NCI-H460 (cell line): ENCODE measurements around the gene DISC1. TPM values are rescaled to one million over a fixed set of nuclear protein-coding genes. Genes with fewer than 3 reads are reported as not detected.
"Not testable (repeated sequence)": the region's sequence is repeated elsewhere in the genome, so short reads cannot be mapped to it uniquely, and the experiment has no call there.

Experiments
- DNase-seq: peaks from one replicate; pipeline ENCODE4 v3.0.0-alpha.2; 2016; ENCODE audit warnings: low read depth; ENCODE audit errors: extremely low read depth
- total RNA-seq: library from RNA; depleted of rRNA; stranded (reverse); fragments of >200 nt; shearing (Covaris generic); gene quantifications from 2 replicates; pipeline ENCODE4 v1.2.3, GENCODE V29; 2014

Gene DISC1
- total RNA-seq, 1 experiment from 2014 or later: 1.3 TPM

DNA sequence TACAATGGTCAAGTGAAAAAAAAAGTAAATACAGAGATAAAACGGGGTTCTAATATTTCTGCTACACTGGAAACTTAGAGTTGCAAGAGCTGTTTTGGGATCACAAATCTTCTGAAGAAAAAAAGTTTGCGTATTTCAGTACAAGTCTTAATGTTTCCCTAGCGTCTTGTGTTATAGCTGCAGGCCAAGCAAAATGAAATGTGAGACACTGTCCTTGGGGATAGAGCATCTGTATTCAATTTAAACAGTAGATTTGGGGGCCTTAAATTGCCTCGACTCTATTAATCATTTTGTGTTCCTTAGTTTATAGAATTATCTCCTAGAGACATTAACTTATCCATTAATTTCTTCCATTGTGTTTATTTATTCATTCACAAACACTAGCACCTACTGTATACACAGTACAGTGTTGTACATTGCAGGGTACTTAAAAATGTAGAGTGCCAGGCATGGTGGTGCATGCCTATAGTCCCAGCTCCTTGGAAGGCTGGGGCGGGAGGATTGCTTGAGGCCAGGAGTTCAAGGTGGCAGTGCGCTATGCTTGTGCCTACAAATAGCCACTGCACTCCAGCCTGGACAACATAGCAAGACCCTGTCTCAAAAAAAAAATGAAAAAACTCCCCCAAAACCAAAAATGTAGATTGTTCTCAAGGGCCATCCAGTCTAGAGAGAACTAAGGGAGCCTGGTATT lies 7.9 kb downstream of the DISC1 start:
- no peak for DNase-seq

DNA sequence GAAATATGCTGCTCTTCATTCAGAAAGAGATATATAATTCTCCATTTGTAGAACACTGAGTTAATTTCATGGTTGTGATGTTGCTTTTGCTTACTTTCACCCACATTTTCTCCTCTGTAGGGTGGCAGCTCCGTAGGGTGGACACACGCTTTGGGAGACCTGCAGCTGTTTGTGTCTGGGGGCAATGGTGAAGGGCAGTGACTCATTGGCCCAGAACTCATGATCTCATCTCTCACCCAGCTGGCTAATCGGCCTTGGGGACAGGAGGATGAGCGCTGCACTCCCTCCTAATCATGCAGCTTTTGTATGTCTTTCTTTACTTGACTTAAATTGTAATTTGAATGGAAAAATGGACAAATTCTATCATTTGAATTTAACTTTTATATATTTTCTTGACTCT lies 9.6 kb downstream of the DISC1 start:
- DNase-seq: no peak

GRCh38 chr1:231636922-231637321 lies 10.3 kb downstream of the DISC1 start:
- DNase-seq: not testable (repeated sequence)

DNA sequence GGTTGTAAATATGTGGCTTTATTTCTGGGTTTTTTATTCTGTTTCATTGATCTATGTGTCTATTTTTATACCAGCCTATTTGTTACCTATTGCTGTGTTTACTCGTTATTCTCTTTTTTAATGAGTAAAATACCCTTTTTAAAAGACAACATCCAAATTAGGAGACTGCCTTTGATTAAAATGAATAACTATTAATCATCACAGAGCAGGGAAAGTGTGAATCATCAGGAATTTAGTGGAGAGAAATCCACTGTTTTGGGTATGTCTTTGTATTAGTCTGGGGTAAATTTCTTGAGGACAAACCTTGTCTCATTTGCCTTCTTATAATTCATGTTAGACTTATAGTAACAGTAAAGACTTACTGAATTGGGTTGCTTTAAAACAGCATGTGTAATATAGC lies 12.1 kb downstream of the DISC1 start:
- DNase-seq: no peak

GRCh38 chr1:231639819-231640218 lies 13.2 kb downstream of the DISC1 start:
- DNase-seq: no peak

DNA sequence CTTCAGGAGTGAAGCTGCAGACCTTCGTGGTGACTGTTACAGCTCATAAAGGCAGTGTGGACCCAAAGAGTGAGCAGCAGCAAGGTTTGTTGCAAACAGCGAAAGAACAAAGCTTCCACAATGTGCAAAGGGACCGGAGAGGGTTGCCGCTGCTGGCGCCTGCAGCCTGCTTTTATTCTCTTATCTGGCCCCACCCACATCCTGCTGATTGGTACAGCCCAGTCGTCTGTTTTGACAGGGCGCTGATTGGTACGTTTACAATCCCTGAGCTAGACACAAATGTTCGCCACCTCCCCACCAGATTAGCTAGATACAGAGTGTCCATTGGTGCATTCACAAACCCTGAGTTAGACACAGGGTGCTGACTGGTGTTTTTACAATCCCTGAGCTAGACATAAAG lies 14.9 kb downstream of the DISC1 start:
- not testable (repeated sequence) for DNase-seq

GRCh38 chr1:231642061-231642460 lies 15.5 kb downstream of the DISC1 start:
- DNase-seq: not testable (repeated sequence)

GRCh38 chr1:231642618-231643017 lies 16.0 kb downstream of the DISC1 start:
- no peak for DNase-seq

- DNase-seq: no peak
These were observed 16.7 kb downstream of the DISC1 start for GRCh38 chr1:231643071-231643934.

DNA sequence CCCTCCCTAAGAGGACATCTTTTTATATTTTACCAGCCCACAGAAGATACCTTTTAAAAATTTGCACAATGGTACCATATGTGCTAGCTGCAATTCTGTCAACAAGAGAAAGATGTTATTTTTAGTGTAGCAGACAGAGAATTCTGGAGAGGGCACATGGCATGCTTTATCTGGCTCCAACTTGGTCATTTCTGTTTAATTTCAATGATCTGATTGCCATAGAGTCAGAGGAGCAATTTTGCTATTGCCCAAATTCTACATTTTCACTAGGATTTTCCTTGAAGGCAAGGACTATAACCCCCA lies 17.3 kb downstream of the DISC1 start:
- no peak for DNase-seq

DNA sequence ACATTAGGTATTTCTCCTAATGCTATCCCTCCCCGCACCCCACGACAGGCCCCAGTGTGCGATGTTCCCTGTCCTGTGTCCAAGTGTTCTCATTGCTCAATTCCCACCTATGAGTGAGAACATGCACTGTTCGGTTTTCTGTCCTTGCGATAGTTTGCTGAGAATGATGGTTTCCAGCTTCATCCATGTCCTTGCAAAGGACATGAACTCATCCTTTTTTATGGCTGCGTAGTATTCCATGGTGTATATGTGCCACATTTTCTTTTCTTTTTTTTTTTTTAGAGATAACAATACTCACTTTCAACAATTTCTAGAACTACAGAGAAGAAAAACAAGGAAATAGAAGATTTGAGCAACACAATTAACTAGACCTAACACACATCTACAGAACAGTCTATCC lies 19.0 kb downstream of the DISC1 start:
- DNase-seq: not testable (repeated sequence)

DNA sequence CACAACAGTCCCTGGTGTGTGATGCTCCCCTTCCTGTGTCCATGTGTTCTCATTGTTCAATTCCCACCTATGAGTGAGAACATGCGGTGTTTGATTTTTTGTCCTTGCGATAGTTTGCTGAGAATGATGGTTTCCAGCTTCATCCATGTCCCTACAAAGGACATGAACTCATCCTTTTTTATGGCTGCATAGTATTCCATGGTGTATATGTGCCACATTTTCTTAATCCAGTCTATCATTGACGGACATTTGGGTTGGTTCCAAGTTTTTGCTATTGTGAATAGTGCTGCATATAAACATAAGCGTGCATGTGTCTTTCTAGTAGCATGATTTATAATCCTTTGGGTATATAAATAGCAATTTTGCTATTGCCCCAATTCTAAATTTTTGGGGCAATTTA lies 19.6 kb downstream of the DISC1 start:
- DNase-seq: not testable (repeated sequence)

- not testable (repeated sequence) for DNase-seq
These were observed 25.2 kb downstream of the DISC1 start for GRCh38 chr1:231651621-231652260.

- no peak for DNase-seq
These were observed 27.0 kb downstream of the DISC1 start for GRCh38 chr1:231653632-231654031.

DNA sequence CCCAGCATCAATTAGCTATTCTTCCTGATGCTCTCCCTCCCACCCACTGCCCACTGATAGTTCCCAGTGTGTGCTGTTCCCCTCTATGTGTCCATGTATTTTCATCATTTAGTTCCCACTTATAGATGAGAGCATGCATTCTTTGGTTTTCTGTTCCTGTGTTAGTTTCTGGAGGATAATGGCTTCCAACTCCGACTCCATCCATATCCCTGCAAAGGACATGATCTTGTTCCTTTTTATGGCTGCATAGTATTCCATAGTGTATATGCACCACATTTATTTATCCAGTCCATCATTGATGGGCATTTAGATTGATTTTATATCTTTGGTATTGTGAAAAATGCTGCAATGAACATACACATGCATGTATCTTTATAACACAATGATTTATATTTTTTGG lies 30.2 kb downstream of the DISC1 start:
- no peak for DNase-seq

DNA sequence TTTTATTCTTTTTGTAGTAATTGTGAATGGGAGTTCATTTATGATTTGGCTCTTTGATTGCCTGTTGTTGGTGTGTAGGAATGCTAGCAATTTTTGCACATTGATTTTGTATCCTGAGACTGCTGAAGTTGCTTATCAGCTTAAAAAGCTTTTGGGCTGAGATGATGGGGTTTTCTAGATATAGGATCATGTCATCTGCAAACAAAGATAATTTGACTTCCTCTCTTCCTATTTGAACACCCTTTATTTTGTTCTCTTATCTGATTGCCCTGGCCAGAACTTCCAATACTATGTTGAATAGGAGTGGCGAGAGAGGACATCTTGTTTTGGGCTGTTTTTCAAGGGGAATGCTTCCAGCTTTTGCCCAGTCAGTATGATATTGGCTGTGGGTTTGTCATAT lies 31.6 kb downstream of the DISC1 start:
- not testable (repeated sequence) for DNase-seq

DNA sequence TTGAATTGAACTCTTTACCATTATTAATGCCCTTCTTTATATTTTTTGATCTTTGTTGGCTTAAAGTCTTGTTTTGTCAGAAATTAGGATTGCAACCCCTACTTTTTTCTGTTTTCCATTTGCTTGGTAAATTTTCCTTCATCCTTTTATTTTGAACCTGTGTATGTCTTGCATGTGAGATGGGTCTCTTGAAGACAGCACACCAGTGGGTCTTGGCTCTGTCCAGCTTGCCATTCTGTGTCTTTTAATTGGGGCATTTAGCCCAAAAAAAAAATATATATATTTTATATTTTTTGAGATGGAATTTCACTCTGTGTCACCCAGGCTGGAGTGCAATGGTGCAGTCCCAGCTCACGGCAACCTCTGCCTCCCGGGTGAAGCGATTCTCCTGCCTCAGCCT lies 33.6 kb downstream of the DISC1 start:
- DNase-seq: no peak

DNA sequence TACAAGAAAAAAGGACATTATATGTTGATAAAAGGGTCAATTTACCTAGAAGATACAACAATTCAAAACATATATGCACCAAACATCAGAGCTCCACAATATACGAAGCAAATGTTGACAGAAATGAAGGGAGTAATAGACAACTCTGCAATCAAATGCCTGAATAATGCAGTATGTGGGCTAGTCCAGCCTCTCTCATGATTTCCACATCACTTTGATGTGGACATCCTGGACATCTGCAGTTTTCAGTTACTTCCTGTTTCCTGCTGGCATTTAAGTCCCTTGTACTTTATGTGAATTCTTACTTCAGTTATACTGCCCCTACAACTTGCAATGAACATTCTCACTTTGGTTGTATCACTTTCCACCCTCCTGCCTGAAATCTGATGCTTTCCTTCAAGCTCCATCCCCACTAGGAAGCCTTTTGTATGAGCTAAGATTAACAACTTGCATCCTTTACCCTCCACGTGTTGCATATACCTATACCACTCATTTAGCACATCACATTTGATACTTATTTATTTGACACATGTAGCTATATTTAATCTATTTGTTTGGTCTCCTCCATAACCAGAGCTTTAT lies 36.7 kb downstream of the DISC1 start:
- DNase-seq: no peak

DNA sequence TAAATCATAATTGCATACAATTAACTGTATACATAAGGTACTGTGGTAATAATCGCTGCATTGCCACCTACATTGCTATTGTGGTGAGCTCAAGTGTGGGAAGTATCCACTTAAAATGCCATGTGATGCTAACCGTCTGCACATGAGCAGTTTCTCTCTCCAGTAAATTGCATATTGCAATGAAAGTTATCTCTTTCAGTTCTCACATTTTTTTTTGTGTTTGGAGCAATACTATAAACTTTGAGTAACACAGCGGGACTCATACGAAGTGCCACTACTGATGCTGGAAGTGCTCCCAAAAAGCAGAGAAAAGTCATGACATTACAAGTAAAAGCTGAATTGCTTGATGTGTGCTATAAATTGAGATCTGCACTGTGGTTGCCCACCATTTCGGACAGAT lies 38.5 kb downstream of the DISC1 start:
- no peak for DNase-seq

DNA sequence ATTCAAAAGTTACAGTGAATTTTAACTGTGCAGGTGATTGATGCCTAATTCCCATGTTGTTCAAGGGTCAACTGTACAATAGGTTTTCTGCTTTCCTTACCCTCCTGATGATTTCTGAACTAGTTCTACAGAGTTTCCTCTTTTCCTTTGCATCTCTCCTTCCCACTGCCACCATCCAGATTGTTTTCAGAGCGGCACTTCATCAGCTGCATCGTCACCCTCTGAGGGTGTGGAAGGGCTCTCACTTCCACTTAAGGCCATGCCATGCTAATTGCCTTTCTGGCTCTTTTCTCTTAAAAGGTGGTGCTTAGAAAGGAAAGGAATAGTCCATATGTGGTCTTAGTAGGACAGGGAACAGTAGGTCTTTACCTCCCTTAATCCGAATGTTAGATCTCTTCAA lies 39.1 kb downstream of the DISC1 start:
- DNase-seq: no peak

DNA sequence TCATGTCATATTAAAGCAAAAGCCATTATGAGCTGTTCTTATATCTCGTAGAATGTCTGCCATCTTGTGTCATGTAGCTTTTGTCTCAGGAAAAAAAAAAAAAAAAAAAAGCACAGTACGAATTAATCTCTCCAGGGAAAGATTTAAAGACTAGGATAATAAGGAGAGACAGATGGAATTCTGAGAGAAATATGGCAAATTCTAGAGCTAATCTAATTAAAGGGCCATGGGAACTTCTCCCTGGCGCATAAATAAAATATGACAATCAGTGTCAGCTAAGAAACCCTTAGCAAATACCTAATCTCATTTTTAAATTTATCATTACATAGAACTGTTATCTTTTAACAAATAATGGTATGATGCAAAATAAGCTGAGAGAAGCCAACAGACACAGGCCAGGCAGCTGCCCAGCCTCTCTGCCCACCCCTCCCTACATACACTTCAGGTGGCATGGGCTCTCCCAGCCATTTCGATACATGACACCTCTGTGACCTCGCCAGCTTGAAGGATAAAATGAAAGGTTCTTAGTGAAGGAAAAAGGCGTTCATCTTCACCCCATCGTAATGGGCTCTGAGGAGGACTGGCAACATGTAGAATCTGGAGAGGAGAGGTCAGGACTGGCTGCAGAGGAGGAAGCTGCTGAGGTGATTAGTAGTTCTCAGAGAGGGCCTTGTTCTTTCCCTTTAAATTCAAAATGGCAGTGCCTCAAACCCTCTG lies 39.8 kb downstream of the DISC1 start:
- no peak for DNase-seq
